Trophoblast cell (in vitro differentiated cells and primary cell): ENCODE results near the gene ARTN.

ENCODE experiments used
- DNase-seq, 2 donors: peaks; one replicate each; pipeline ENCODE4 v3.0.0-alpha.2; 2016
- H2AFZ ChIP-seq: 2 replicates; pipeline ENCODE4 v1.6.1; 2013; ENCODE audit warnings: low read length, moderate library complexity, mild to moderate bottlenecking; ENCODE audit not compliant: insufficient read depth, poor library complexity
- H2AK5ac ChIP-seq: 2 replicates; pipeline ENCODE4 v1.6.1; 2013; ENCODE audit warnings: mild to moderate bottlenecking, low read length
- H2BK120ac ChIP-seq: 2 replicates; pipeline ENCODE4 v1.6.1; 2013; ENCODE audit warnings: low read length, mild to moderate bottlenecking, moderate library complexity; ENCODE audit not compliant: insufficient read depth, poor library complexity
- H2BK12ac ChIP-seq: 2 replicates; pipeline ENCODE4 v1.6.1; 2013; ENCODE audit warnings: mild to moderate bottlenecking, low read length, moderate library complexity
- H2BK5ac ChIP-seq: 2 replicates; pipeline ENCODE4 v1.6.1; 2013; ENCODE audit warnings: low read length, low read depth, moderate library complexity, mild to moderate bottlenecking; ENCODE audit not compliant: poor library complexity
- H3K14ac ChIP-seq: 2 replicates; pipeline ENCODE4 v1.6.1; 2013; ENCODE audit warnings: mild to moderate bottlenecking, low read length
- H3K18ac ChIP-seq: 2 replicates; pipeline ENCODE4 v1.6.1; 2013; ENCODE audit warnings: mild to moderate bottlenecking, low read length
- H3K23ac ChIP-seq: 2 replicates; pipeline ENCODE4 v1.6.1; 2013; ENCODE audit warnings: low read length
- H3K27ac ChIP-seq: 2 replicates; pipeline ENCODE4 v1.5.1; 2013; ENCODE audit warnings: low read depth, mild to moderate bottlenecking, inconsistent platforms, low read length, moderate library complexity
- H3K27me3 ChIP-seq: 2 replicates; pipeline ENCODE4 v1.6.1; 2013; ENCODE audit warnings: inconsistent platforms, mild to moderate bottlenecking, low read length, moderate library complexity; ENCODE audit not compliant: insufficient read depth
- H3K36me3 ChIP-seq, 2 experiments: 1 replicate in 1 of 2; 2 replicates in 1 of 2; pipeline ENCODE4 v1.6.1; 2013; ENCODE audit warnings: low read length in 2 of 2, mild to moderate bottlenecking in 2 of 2, moderate library complexity in 1 of 2; ENCODE audit not compliant: insufficient read depth in 2 of 2, control insufficient read depth in 1 of 2
- H3K4ac ChIP-seq: 2 replicates; pipeline ENCODE4 v1.6.1; 2013; ENCODE audit warnings: low read depth, mild to moderate bottlenecking, low read length, moderate library complexity
- H3K4me1 ChIP-seq, 2 experiments: 1 replicate in 1 of 2; 2 replicates in 1 of 2; pipeline ENCODE4 v1.6.1; 2013; ENCODE audit warnings: low read length in 2 of 2, mild to moderate bottlenecking in 2 of 2, moderate library complexity in 1 of 2; ENCODE audit not compliant: insufficient read depth in 2 of 2, control insufficient read depth in 1 of 2
- H3K4me2 ChIP-seq: 2 replicates; pipeline ENCODE4 v1.6.1; 2013; ENCODE audit warnings: inconsistent platforms, mild to moderate bottlenecking, low read length, moderate library complexity
- H3K4me3 ChIP-seq: 2 replicates; pipeline ENCODE4 v1.5.1; 2013; ENCODE audit warnings: mild to moderate bottlenecking, low read depth, low read length, inconsistent platforms
- H3K79me1 ChIP-seq: one replicate; pipeline ENCODE4 v1.6.1; 2013; ENCODE audit warnings: low read length
- H3K79me2 ChIP-seq: 2 replicates; pipeline ENCODE4 v1.6.1; 2013; ENCODE audit warnings: low read length, mild to moderate bottlenecking; ENCODE audit not compliant: control insufficient read depth, insufficient read depth, poor library complexity
- H3K9ac ChIP-seq: 2 replicates; pipeline ENCODE4 v1.6.1; 2013; ENCODE audit warnings: mild to moderate bottlenecking, low read length
- H3K9me3 ChIP-seq: 2 replicates; pipeline ENCODE4 v1.6.1; 2013; ENCODE audit warnings: low read depth, mild to moderate bottlenecking, control low read depth, inconsistent platforms, low read length; ENCODE audit not compliant: insufficient read depth
- H4K12ac ChIP-seq: 2 replicates; pipeline ENCODE4 v1.6.1; 2013; ENCODE audit warnings: low read depth, mild to moderate bottlenecking, low read length, moderate library complexity
- H4K8ac ChIP-seq: 2 replicates; pipeline ENCODE4 v1.6.1; 2013; ENCODE audit warnings: low read depth, mild to moderate bottlenecking, low read length, moderate library complexity
- H4K91ac ChIP-seq: one replicate; pipeline ENCODE4 v1.6.1; 2013; ENCODE audit warnings: low read depth, mild to moderate bottlenecking, low read length, moderate library complexity
- WGBS: extraction: QIAGEN DNeasy Blood & Tissue Kit; methylation state at CpG from one replicate; pipeline ENCODE4 v1.1.7; 2013; ENCODE audit warnings: missing lambda C conversion rate; ENCODE audit not compliant: insufficient read length, insufficient coverage; ENCODE audit errors: extremely low coverage; 5-methylcytosine and 5-hydroxymethylcytosine counted together

ARTN gene

GRCh38 chr1:43952731-43953346 lies 19.2 kb downstream of the ARTN start:
- Histone ChIP-seq H3K9ac (no peak overlapping the region), H4K12ac (no peak overlapping the region), H3K79me2 (no peaks in the 10 kb centered on the region), H2BK12ac (no peak overlapping the region), H2BK120ac (no peak overlapping the region), H3K4me3 (no peak overlapping the region), H3K27ac (no peak overlapping the region), H3K79me1 (no peaks in the 10 kb centered on the region), H4K91ac (no peak overlapping the region), H2BK5ac (no peak overlapping the region), H3K14ac (no peak overlapping the region), H3K23ac (no peak overlapping the region), H3K4me2 (no peak overlapping the region), H2AK5ac (no peak overlapping the region), H3K9me3 (no peaks in the 10 kb centered on the region), H4K8ac (no peak overlapping the region), H2AFZ (no peak overlapping the region), H3K4me1 (peaks cover 4 to 10% of the 10 kb centered on the region in 2 experiments), H3K27me3 (no peaks in the 10 kb centered on the region), H3K36me3 (peaks cover 19 to 23% of the 10 kb centered on the region in 2 experiments), H3K4ac (no peak overlapping the region), H3K18ac (no peak overlapping the region)
- no peak for DNase-seq
- 100% methylated on average over 1 of the region's 8 CpGs for WGBS

- Histone ChIP-seq H2BK5ac (no peak overlapping the region), H3K18ac (no peak overlapping the region), H3K9ac (no peak overlapping the region), H4K91ac (no peak overlapping the region), H3K9me3 (no peaks in the 10 kb centered on the region), H3K4me1 (peaks cover 0 to 5% of the 10 kb centered on the region in 2 experiments), H4K8ac (no peak overlapping the region), H2BK12ac (no peak overlapping the region), H3K36me3 (peaks cover 23 to 27% of the 10 kb centered on the region in 2 experiments), H4K12ac (no peak overlapping the region), H3K27ac (no peak overlapping the region), H3K4ac (no peak overlapping the region), H3K27me3 (no peaks in the 10 kb centered on the region), H2BK120ac (no peak overlapping the region), H3K4me2 (no peak overlapping the region), H3K79me1 (no peaks in the 10 kb centered on the region), H3K14ac (no peak overlapping the region), H3K4me3 (no peak overlapping the region), H3K23ac (no peak overlapping the region), H2AK5ac (no peak overlapping the region), H2AFZ (no peak overlapping the region), H3K79me2 (no peaks in the 10 kb centered on the region)
- WGBS, result no CpG with 5 or more reads among the region's 3 CpGs
- DNase-seq, result no peak
These were observed 19.8 kb downstream of the ARTN start for GRCh38 chr1:43953361-43953760.

- Histone ChIP-seq H3K18ac (no peak overlapping the region), H3K79me1 (no peaks in the 10 kb centered on the region), H4K12ac (no peak overlapping the region), H3K23ac (no peak overlapping the region), H3K9me3 (no peaks in the 10 kb centered on the region), H2BK12ac (no peak overlapping the region), H2BK120ac (no peak overlapping the region), H3K79me2 (no peaks in the 10 kb centered on the region), H3K4me2 (no peak overlapping the region), H3K14ac (no peak overlapping the region), H3K4me3 (no peak overlapping the region), H3K4ac (no peak overlapping the region), H3K36me3 (peaks cover 26 to 34% of the 10 kb centered on the region in 2 experiments), H3K4me1 (peaks cover 0 to 2% of the 10 kb centered on the region in 2 experiments), H2AK5ac (no peak overlapping the region), H4K91ac (no peak overlapping the region), H3K27me3 (no peaks in the 10 kb centered on the region), H2AFZ (no peak overlapping the region), H3K27ac (no peak overlapping the region), H2BK5ac (no peak overlapping the region), H4K8ac (no peak overlapping the region), H3K9ac (no peak overlapping the region)
- no CpG with 5 or more reads among the region's 5 CpGs for WGBS
- DNase-seq, result no peak
These were observed 20.4 kb downstream of the ARTN start for GRCh38 chr1:43954036-43954435.

- Histone ChIP-seq H3K36me3 (peaks cover 32 to 40% of the 10 kb centered on the region in 2 experiments), H3K4me1 (no peaks in the 10 kb centered on the region), H3K9me3 (no peaks in the 10 kb centered on the region), H3K79me1 (no peaks in the 10 kb centered on the region), H3K18ac (no peak overlapping the region), H3K4me2 (no peak overlapping the region), H3K4ac (no peak overlapping the region), H3K4me3 (no peak overlapping the region), H2AK5ac (no peak overlapping the region), H3K14ac (no peak overlapping the region), H3K23ac (no peak overlapping the region), H2BK5ac (no peak overlapping the region), H3K79me2 (no peaks in the 10 kb centered on the region), H3K9ac (no peak overlapping the region), H3K27ac (no peak overlapping the region), H4K8ac (no peak overlapping the region), H2AFZ (no peak overlapping the region), H4K91ac (no peak overlapping the region), H2BK120ac (no peak overlapping the region), H2BK12ac (no peak overlapping the region), H4K12ac (no peak overlapping the region), H3K27me3 (no peaks in the 10 kb centered on the region)
- no peak for DNase-seq
- no CpG with 5 or more reads among the region's 8 CpGs for WGBS
These were observed 22.6 kb downstream of the ARTN start for GRCh38 chr1:43956234-43956633.
